Fibroblast of pulmonary artery (primary cell): Measurements from ENCODE around the gene BNC2.
A peak's percentile ranks its signal among the peaks of the same experiment; 100 is the strongest.

Experiments
- DNase-seq: peaks from one replicate; pipeline ENCODE4 v3.0.0-alpha.2; 2010; ENCODE audit warnings: low read depth
- H3K4me3 ChIP-seq: replicated peaks from 2 replicates; pipeline ENCODE4 v1.5.1; 2011; ENCODE audit warnings: low read depth, mild to moderate bottlenecking, control low read depth, low read length, moderate library complexity
- CTCF ChIP-seq: IDR thresholded peaks from 2 replicates; pipeline ENCODE4 v1.5.1; 2011; ENCODE audit warnings: mild to moderate bottlenecking, control low read depth, low read length, inconsistent platforms; ENCODE audit errors: missing control alignments

Gene BNC2

GRCh38 chr9:16661816-16662215 is 208.7 kb downstream of the BNC2 start:
- DNase-seq = no peak

GRCh38 chr9:16659096-16659495 is 211.4 kb downstream of the BNC2 start:
- no peak for TF ChIP-seq CTCF
- H3K4me3 ChIP-seq = no peak overlapping the region
- no peak for DNase-seq

More at GRCh38 chr9:16661816-16662215, 208.7 kb downstream of the BNC2 start:
- H3K4me3 ChIP-seq = no peak overlapping the region
- no peak for TF ChIP-seq CTCF

- no peak overlapping the region for H3K4me3 ChIP-seq
- no peak for DNase-seq
- TF ChIP-seq CTCF = no peak
These were observed 213.9 kb downstream of the BNC2 start for GRCh38 chr9:16656432-16657169.

- no peak for TF ChIP-seq CTCF
- no peak for DNase-seq
- H3K4me3 ChIP-seq = no peak overlapping the region
These were observed 215.8 kb downstream of the BNC2 start for GRCh38 chr9:16654596-16655126.

GRCh38 chr9:16653491-16654399 is 216.7 kb downstream of the BNC2 start:
- H3K4me3 ChIP-seq = peak overlapping the region; percentile 43
- DNase-seq = peak; percentile 33
- TF ChIP-seq CTCF = no peak

- peak; percentile 35 for DNase-seq
- no peak overlapping the region for H3K4me3 ChIP-seq
These were observed 217.9 kb downstream of the BNC2 start for GRCh38 chr9:16652582-16652981.

More at GRCh38 chr9:16652582-16652981, 217.9 kb downstream of the BNC2 start:
- no peak for TF ChIP-seq CTCF
